Stimulated activated memory B cell treated with anti-CD40 and anti-IgM and Interleukin-4, amounts not matched to agents 10 μg/mL and 1 μg/mL and 100 μg/mL, for 72 hours (primary cell): ENCODE data around the gene IL16.
"Not testable (repeated sequence)": the region's sequence is repeated elsewhere in the genome, so short reads cannot be mapped to it uniquely, and the experiment has no call there.

ENCODE experiments used
- ATAC-seq: fragments of 150-1000 bp; cut with Tn5 transposase; 2 replicates; pipeline ENCODE4 v1.10.0; 2021
- H3K27ac Mint-ChIP-seq: one replicate; pipeline ENCODE4 v1.8.0; 2022; ENCODE audit warnings: mild to moderate bottlenecking, mixed read lengths
- H3K27me3 Mint-ChIP-seq: one replicate; pipeline ENCODE4 v1.8.0; 2022; ENCODE audit warnings: mixed read lengths
- H3K36me3 Mint-ChIP-seq: one replicate; pipeline ENCODE4 v1.8.0; 2022; ENCODE audit warnings: mixed read lengths
- H3K4me1 Mint-ChIP-seq: one replicate; pipeline ENCODE4 v1.8.0; 2022; ENCODE audit warnings: mixed read lengths
- H3K4me3 Mint-ChIP-seq: one replicate; pipeline ENCODE4 v1.8.0; 2022; ENCODE audit warnings: mild to moderate bottlenecking, moderate library complexity, mixed read lengths
- H3K9me3 Mint-ChIP-seq: one replicate; pipeline ENCODE4 v1.8.0; 2022; ENCODE audit warnings: mixed read lengths

The IL16 gene

GRCh38 chr15:81196576-81197254, at the start of gene IL16:
IL16 (plus strand) TSS chr15:81196879; CDS start chr15:81225400, 28,521 bp downstream.
- Mint-ChIP-seq H3K4me1 (no peaks in the 10 kb centered on the region), H3K27me3 (peaks cover 51% of the 10 kb centered on the region), H3K27ac (no peak within 1 kb of the TSS), H3K9me3 (no peaks in the 10 kb centered on the region), H3K4me3 (no peak within 1 kb of the TSS), H3K36me3 (no peaks in the 10 kb centered on the region)
- ATAC-seq = no peak

GRCh38 chr15:81151389-81151788, 45.3 kb upstream of the IL16 start:
- Mint-ChIP-seq H3K4me1 (no peaks in the 10 kb centered on the region), H3K4me3 (no peak overlapping the region), H3K27ac (no peak overlapping the region), H3K9me3 (no peaks in the 10 kb centered on the region), H3K36me3 (no peaks in the 10 kb centered on the region), H3K27me3 (peaks cover 27% of the 10 kb centered on the region)
- ATAC-seq = no peak

- no peak overlapping the region for H3K27ac Mint-ChIP-seq
- ATAC-seq = no peak
- no peaks in the 10 kb centered on the region for H3K4me1 Mint-ChIP-seq
- peaks cover 27% of the 10 kb centered on the region for H3K27me3 Mint-ChIP-seq
- no peaks in the 10 kb centered on the region for H3K36me3 Mint-ChIP-seq
- no peak overlapping the region for H3K4me3 Mint-ChIP-seq
- H3K9me3 Mint-ChIP-seq = no peaks in the 10 kb centered on the region
Measured at GRCh38 chr15:81152339-81152738, 44.3 kb upstream of the IL16 start.

GRCh38 chr15:81152799-81153198, 43.9 kb upstream of the IL16 start:
- Mint-ChIP-seq H3K27me3 (peaks cover 27% of the 10 kb centered on the region), H3K36me3 (no peaks in the 10 kb centered on the region), H3K4me3 (no peak overlapping the region), H3K9me3 (no peaks in the 10 kb centered on the region), H3K4me1 (no peaks in the 10 kb centered on the region), H3K27ac (no peak overlapping the region)
- no peak for ATAC-seq

- H3K9me3 Mint-ChIP-seq = no peaks in the 10 kb centered on the region
- no peaks in the 10 kb centered on the region for H3K36me3 Mint-ChIP-seq
- H3K4me3 Mint-ChIP-seq = no peak overlapping the region
- H3K4me1 Mint-ChIP-seq = no peaks in the 10 kb centered on the region
- no peak overlapping the region for H3K27ac Mint-ChIP-seq
- peaks cover 22% of the 10 kb centered on the region for H3K27me3 Mint-ChIP-seq
- ATAC-seq = peak; percentile 55
Measured at GRCh38 chr15:81155375-81156218, 41.1 kb upstream of the IL16 start.

GRCh38 chr15:81156324-81156723, 40.4 kb upstream of the IL16 start:
- H3K27ac Mint-ChIP-seq = no peak overlapping the region
- H3K27me3 Mint-ChIP-seq = peaks cover 22% of the 10 kb centered on the region
- H3K36me3 Mint-ChIP-seq = no peaks in the 10 kb centered on the region
- H3K4me1 Mint-ChIP-seq = peaks cover 7% of the 10 kb centered on the region
- no peak overlapping the region for H3K4me3 Mint-ChIP-seq
- no peak for ATAC-seq
- H3K9me3 Mint-ChIP-seq = no peaks in the 10 kb centered on the region

GRCh38 chr15:81157195-81157938, 39.3 kb upstream of the IL16 start:
- Mint-ChIP-seq H3K9me3 (no peaks in the 10 kb centered on the region), H3K27ac (no peak overlapping the region), H3K36me3 (no peaks in the 10 kb centered on the region), H3K4me1 (peaks cover 17% of the 10 kb centered on the region), H3K4me3 (no peak overlapping the region), H3K27me3 (peaks cover 22% of the 10 kb centered on the region)
- ATAC-seq = peak; percentile 10

- no peak overlapping the region for H3K4me3 Mint-ChIP-seq
- no peak for ATAC-seq
Measured at GRCh38 chr15:81157939-81158223, 38.8 kb upstream of the IL16 start.

GRCh38 chr15:81158561-81158960, 38.1 kb upstream of the IL16 start:
- peaks cover 19% of the 10 kb centered on the region for H3K4me1 Mint-ChIP-seq
- peaks cover 25% of the 10 kb centered on the region for H3K27me3 Mint-ChIP-seq
- not testable (repeated sequence) for H3K36me3 Mint-ChIP-seq, H3K4me3 Mint-ChIP-seq, H3K9me3 Mint-ChIP-seq, ATAC-seq, H3K27ac Mint-ChIP-seq

More at GRCh38 chr15:81157939-81158223, 38.8 kb upstream of the IL16 start:
- no peaks in the 10 kb centered on the region for H3K36me3 Mint-ChIP-seq
- H3K27ac Mint-ChIP-seq = no peak overlapping the region
- peaks cover 25% of the 10 kb centered on the region for H3K27me3 Mint-ChIP-seq
- no peaks in the 10 kb centered on the region for H3K9me3 Mint-ChIP-seq
- H3K4me1 Mint-ChIP-seq = peaks cover 19% of the 10 kb centered on the region

- no peak overlapping the region for H3K4me3 Mint-ChIP-seq
- H3K36me3 Mint-ChIP-seq = no peaks in the 10 kb centered on the region
- no peak for ATAC-seq
- peaks cover 19% of the 10 kb centered on the region for H3K4me1 Mint-ChIP-seq
- H3K9me3 Mint-ChIP-seq = no peaks in the 10 kb centered on the region
- peaks cover 25% of the 10 kb centered on the region for H3K27me3 Mint-ChIP-seq
- no peak overlapping the region for H3K27ac Mint-ChIP-seq
Measured at GRCh38 chr15:81160312-81161159, 36.1 kb upstream of the IL16 start.

- Mint-ChIP-seq H3K27me3 (peaks cover 25% of the 10 kb centered on the region), H3K4me1 (peaks cover 19% of the 10 kb centered on the region), H3K27ac (no peak overlapping the region), H3K36me3 (no peaks in the 10 kb centered on the region), H3K9me3 (no peaks in the 10 kb centered on the region), H3K4me3 (no peak overlapping the region)
- ATAC-seq = peak; percentile 42
Measured at GRCh38 chr15:81161160-81161673, 35.5 kb upstream of the IL16 start.

GRCh38 chr15:81161851-81162250, 34.8 kb upstream of the IL16 start:
- no peak for ATAC-seq
- no peaks in the 10 kb centered on the region for H3K9me3 Mint-ChIP-seq
- no peak overlapping the region for H3K4me3 Mint-ChIP-seq
- no peaks in the 10 kb centered on the region for H3K36me3 Mint-ChIP-seq
- no peak overlapping the region for H3K27ac Mint-ChIP-seq
- peaks cover 25% of the 10 kb centered on the region for H3K27me3 Mint-ChIP-seq
- H3K4me1 Mint-ChIP-seq = peaks cover 19% of the 10 kb centered on the region

- no peak for ATAC-seq
Measured at GRCh38 chr15:81163961-81164800, 32.5 kb upstream of the IL16 start.

GRCh38 chr15:81165535-81165934, 31.1 kb upstream of the IL16 start:
- Mint-ChIP-seq H3K4me1 (peaks cover 19% of the 10 kb centered on the region), H3K27me3 (peaks cover 32% of the 10 kb centered on the region), H3K27ac (no peak overlapping the region), H3K36me3 (no peaks in the 10 kb centered on the region), H3K4me3 (no peak overlapping the region), H3K9me3 (no peaks in the 10 kb centered on the region)
- no peak for ATAC-seq

More at GRCh38 chr15:81163961-81164800, 32.5 kb upstream of the IL16 start:
- H3K27me3 Mint-ChIP-seq = peaks cover 33% of the 10 kb centered on the region
- H3K27ac Mint-ChIP-seq = no peak overlapping the region
- no peaks in the 10 kb centered on the region for H3K9me3 Mint-ChIP-seq
- H3K36me3 Mint-ChIP-seq = no peaks in the 10 kb centered on the region
- peaks cover 19% of the 10 kb centered on the region for H3K4me1 Mint-ChIP-seq
- no peak overlapping the region for H3K4me3 Mint-ChIP-seq
